Measurements from ENCODE around the gene CAMK1D.
A peak's percentile ranks its signal among the peaks of the same experiment; 100 is the strongest.

Gene CAMK1D

DNA sequence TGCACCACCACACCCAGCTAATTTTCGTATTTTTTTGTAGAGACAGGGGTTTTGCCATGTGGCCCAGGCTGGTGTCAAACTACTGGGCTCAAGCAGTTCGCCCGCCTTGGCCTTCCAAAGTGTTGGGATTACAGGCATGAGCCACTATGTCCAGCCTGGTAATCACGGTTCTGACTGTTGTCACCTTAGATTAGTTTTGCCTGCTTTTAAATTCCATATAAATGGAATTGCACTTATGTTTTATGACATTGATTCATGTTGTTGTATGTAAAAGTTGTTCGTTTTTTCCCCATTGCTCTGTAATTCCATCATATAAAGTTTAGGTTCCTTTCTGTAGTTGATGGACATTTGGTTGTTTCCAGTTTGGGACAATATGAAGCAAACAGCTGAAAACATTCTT is 106.0 kb downstream of the CAMK1D start:
- no peak overlapping the region for H3K4me3 ChIP-seq (ENCODE audit: low read depth, low read length)
- no peak overlapping the region for H3K27ac ChIP-seq (ENCODE audit: extremely low read depth, low read depth, low read length)
- peaks cover 13% of the 10 kb centered on the region for H3K4me1 ChIP-seq (ENCODE audit: control insufficient read depth, insufficient read depth, low read length)
- TF ChIP-seq ZNF155 (tag by site-specific recombination; IDR thresholded peaks at IDR 0.05), result no peak
- TF ChIP-seq, protein P1, sequence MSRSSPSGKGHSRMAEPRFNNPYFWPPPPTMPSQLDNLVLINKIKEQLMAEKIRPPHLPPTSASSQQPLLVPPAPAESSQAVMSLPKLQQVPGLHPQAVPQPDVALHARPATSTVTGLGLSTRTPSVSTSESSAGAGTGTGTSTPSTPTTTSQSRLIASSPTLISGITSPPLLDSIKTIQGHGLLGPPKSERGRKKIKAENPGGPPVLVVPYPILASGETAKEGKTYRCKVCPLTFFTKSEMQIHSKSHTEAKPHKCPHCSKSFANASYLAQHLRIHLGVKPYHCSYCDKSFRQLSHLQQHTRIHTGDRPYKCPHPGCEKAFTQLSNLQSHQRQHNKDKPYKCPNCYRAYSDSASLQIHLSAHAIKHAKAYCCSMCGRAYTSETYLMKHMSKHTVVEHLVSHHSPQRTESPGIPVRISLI (tag by site-specific recombination; IDR thresholded peaks at IDR 0.05), result no peak
- TF ChIP-seq SCRT2 (tag by site-specific recombination; IDR thresholded peaks at IDR 0.05), result no peak
- no peak for TF ChIP-seq MEIS1 (CRISPR knock-in tag; IDR thresholded peaks at IDR 0.05; ENCODE audit: borderline replicate concordance)
- no peak for TF ChIP-seq KLF1 (tag by site-specific recombination; IDR thresholded peaks at IDR 0.05)
- TF ChIP-seq, protein P2, sequence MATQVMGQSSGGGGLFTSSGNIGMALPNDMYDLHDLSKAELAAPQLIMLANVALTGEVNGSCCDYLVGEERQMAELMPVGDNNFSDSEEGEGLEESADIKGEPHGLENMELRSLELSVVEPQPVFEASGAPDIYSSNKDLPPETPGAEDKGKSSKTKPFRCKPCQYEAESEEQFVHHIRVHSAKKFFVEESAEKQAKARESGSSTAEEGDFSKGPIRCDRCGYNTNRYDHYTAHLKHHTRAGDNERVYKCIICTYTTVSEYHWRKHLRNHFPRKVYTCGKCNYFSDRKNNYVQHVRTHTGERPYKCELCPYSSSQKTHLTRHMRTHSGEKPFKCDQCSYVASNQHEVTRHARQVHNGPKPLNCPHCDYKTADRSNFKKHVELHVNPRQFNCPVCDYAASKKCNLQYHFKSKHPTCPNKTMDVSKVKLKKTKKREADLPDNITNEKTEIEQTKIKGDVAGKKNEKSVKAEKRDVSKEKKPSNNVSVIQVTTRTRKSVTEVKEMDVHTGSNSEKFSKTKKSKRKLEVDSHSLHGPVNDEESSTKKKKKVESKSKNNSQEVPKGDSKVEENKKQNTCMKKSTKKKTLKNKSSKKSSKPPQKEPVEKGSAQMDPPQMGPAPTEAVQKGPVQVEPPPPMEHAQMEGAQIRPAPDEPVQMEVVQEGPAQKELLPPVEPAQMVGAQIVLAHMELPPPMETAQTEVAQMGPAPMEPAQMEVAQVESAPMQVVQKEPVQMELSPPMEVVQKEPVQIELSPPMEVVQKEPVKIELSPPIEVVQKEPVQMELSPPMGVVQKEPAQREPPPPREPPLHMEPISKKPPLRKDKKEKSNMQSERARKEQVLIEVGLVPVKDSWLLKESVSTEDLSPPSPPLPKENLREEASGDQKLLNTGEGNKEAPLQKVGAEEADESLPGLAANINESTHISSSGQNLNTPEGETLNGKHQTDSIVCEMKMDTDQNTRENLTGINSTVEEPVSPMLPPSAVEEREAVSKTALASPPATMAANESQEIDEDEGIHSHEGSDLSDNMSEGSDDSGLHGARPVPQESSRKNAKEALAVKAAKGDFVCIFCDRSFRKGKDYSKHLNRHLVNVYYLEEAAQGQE (tag by site-specific recombination; IDR thresholded peaks at IDR 0.05), result no peak
- no peak for TF ChIP-seq ZNF175 (tag by site-specific recombination; IDR thresholded peaks at IDR 0.05)
- TF ChIP-seq ZNF585B (tag by site-specific recombination; IDR thresholded peaks at IDR 0.05), result no peak
- TF ChIP-seq SETDB1 (IDR thresholded peaks at IDR 0.05; ENCODE audit: insufficient read length, low read length), result no peak
- POLR2A ChIA-PET, result no interaction called here
- no peaks in the 10 kb centered on the region for H3K9me3 ChIP-seq (ENCODE audit: control insufficient read depth, insufficient read depth, low read depth, low read length)
- no peaks in the 10 kb centered on the region for H3K36me3 ChIP-seq (ENCODE audit: control insufficient read depth in 2 of 2, insufficient read depth in 1 of 2, low read length in 2 of 2)
- CTCF ChIA-PET, result interaction anchor here (0.6 to 0.8 kb wide), 3 partner anchors 28 to 48 kb away, joined by 3 to 4 read pairs (median 3); no protein-coding TSS in a partner anchor

DNA sequence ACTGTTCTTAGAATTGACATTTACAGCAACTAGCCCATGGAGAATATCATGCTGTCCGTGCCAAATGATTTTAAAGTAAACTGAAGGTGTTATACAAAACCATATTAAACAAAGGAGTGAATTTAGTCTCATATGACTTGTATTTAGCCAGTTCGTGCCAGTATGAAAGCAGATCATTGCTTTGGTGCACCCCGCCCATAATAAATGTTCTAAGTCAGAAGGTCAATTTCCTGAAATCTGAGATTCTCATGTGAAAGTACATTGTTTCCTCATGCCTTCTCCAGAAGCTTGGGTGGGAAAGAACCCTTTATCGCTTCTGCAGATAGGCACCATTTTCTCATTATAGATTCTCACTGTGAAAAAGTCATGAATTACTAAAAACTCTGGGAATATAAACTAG is 106.4 kb downstream of the CAMK1D start:
- Histone ChIP-seq H3K4me3 (ENCODE audit: low read depth, low read length) (no peak overlapping the region), H3K36me3 (ENCODE audit: control insufficient read depth in 2 of 2, insufficient read depth in 1 of 2, low read length in 2 of 2) (no peaks in the 10 kb centered on the region), H3K4me1 (ENCODE audit: control insufficient read depth, insufficient read depth, low read length) (peaks cover 13% of the 10 kb centered on the region), H3K27ac (ENCODE audit: extremely low read depth, low read depth, low read length) (no peak overlapping the region), H3K9me3 (ENCODE audit: control insufficient read depth, insufficient read depth, low read depth, low read length) (no peaks in the 10 kb centered on the region)
- ChIA-PET CTCF (interaction anchor here (0.6 to 0.7 kb wide), 2 partner anchors 29 to 41 kb away, joined by 3 read pairs; no protein-coding TSS in a partner anchor), POLR2A (no interaction called here)
- TF ChIP-seq KLF1 (tag by site-specific recombination; IDR thresholded peaks at IDR 0.05) (peak; percentile 83), ZNF302 (tag by site-specific recombination; IDR thresholded peaks at IDR 0.05; ENCODE audit: low read depth) (no peak), ZNF426 (tag by site-specific recombination; IDR thresholded peaks at IDR 0.05) (no peak), OSR2 (tag by site-specific recombination; IDR thresholded peaks at IDR 0.05) (peak; percentile 58)

DNA sequence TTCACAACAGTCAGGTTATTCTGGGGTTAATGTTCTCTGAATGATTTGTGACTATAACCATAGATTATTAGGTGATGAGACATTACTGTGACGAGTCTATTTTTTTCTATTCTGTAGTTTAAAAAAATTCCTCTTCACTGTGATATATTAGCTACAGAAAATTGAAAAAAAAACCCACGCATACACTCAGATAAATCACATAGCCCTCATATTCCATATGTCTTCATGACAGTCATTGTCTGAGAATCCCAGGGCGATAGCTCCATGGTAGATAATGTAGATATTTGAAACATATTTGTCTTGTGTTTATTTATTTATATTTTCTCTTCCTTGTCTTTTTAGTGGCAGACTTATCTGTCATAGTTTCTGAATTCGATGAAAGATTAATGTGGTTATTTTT is 110.0 kb downstream of the CAMK1D start:
- Histone ChIP-seq H3K4me3 (ENCODE audit: low read depth, low read length) (no peak overlapping the region), H3K27ac (ENCODE audit: extremely low read depth, low read depth, low read length) (no peak overlapping the region), H3K9me3 (ENCODE audit: control insufficient read depth, insufficient read depth, low read depth, low read length) (no peaks in the 10 kb centered on the region), H3K36me3 (ENCODE audit: control insufficient read depth in 2 of 2, insufficient read depth in 1 of 2, low read length in 2 of 2) (no peaks in the 10 kb centered on the region), H3K4me1 (ENCODE audit: control insufficient read depth, insufficient read depth, low read length) (peaks cover 13% of the 10 kb centered on the region)
- ChIA-PET CTCF (interaction anchor here (0.6 to 0.7 kb wide), 2 partner anchors 46 to 250 kb away, joined by 3 to 7 read pairs; no protein-coding TSS in a partner anchor), POLR2A (no interaction called here)
- TF ChIP-seq ZNF24 (tag by site-specific recombination; IDR thresholded peaks at IDR 0.05) (no peak), KLF10 (tag by site-specific recombination; IDR thresholded peaks at IDR 0.05) (0 out of 2 replicates have a peak, but pooled peaks have one; percentile 11), SETDB1 (IDR thresholded peaks at IDR 0.05; ENCODE audit: insufficient read length, low read length) (no peak), ZNF37A (tag by site-specific recombination; IDR thresholded peaks at IDR 0.05) (no peak), ZBTB1 (tag by site-specific recombination; IDR thresholded peaks at IDR 0.05) (no peak), ZNF837 (tag by site-specific recombination; IDR thresholded peaks at IDR 0.05) (no peak), GFI1B (tag by site-specific recombination; IDR thresholded peaks at IDR 0.05) (no peak)
- TF ChIP-seq, protein P3, sequence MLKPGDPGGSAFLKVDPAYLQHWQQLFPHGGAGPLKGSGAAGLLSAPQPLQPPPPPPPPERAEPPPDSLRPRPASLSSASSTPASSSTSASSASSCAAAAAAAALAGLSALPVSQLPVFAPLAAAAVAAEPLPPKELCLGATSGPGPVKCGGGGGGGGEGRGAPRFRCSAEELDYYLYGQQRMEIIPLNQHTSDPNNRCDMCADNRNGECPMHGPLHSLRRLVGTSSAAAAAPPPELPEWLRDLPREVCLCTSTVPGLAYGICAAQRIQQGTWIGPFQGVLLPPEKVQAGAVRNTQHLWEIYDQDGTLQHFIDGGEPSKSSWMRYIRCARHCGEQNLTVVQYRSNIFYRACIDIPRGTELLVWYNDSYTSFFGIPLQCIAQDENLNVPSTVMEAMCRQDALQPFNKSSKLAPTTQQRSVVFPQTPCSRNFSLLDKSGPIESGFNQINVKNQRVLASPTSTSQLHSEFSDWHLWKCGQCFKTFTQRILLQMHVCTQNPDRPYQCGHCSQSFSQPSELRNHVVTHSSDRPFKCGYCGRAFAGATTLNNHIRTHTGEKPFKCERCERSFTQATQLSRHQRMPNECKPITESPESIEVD (tag by site-specific recombination; IDR thresholded peaks at IDR 0.05), result peak; percentile 22; the same call in 1 of the 2 replicates
- TF ChIP-seq, protein P4, sequence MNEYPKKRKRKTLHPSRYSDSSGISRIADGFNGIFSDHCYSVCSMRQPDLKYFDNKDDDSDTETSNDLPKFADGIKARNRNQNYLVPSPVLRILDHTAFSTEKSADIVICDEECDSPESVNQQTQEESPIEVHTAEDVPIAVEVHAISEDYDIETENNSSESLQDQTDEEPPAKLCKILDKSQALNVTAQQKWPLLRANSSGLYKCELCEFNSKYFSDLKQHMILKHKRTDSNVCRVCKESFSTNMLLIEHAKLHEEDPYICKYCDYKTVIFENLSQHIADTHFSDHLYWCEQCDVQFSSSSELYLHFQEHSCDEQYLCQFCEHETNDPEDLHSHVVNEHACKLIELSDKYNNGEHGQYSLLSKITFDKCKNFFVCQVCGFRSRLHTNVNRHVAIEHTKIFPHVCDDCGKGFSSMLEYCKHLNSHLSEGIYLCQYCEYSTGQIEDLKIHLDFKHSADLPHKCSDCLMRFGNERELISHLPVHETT (tag by site-specific recombination; IDR thresholded peaks at IDR 0.05), result no peak
- TF ChIP-seq, protein P5, sequence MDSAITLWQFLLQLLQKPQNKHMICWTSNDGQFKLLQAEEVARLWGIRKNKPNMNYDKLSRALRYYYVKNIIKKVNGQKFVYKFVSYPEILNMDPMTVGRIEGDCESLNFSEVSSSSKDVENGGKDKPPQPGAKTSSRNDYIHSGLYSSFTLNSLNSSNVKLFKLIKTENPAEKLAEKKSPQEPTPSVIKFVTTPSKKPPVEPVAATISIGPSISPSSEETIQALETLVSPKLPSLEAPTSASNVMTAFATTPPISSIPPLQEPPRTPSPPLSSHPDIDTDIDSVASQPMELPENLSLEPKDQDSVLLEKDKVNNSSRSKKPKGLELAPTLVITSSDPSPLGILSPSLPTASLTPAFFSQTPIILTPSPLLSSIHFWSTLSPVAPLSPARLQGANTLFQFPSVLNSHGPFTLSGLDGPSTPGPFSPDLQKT (IDR thresholded peaks at IDR 0.05; ENCODE audit: borderline replicate concordance, low read depth, low read length), result no peak

Measured in HEK293 (cell line).